Activated naive CD8-positive, alpha-beta T cell treated with anti-CD3 and anti-CD28 coated beads, Interleukin-2, amount 50 U/mL, for 24 hours (primary cell): ENCODE measurements around the gene FSHR.

Source experiments
- ATAC-seq: fragments of 150-1000 bp; cut with Tn5 transposase; one replicate; pipeline ENCODE4 v1.10.0; 2021
- DNase-seq: peaks from one replicate; pipeline ENCODE4 v3.0.0; 2021
- H3K27ac Mint-ChIP-seq: one replicate; pipeline ENCODE4 v1.8.0; 2021; ENCODE audit warnings: mild to moderate bottlenecking, mixed read lengths
- H3K27me3 Mint-ChIP-seq: one replicate; pipeline ENCODE4 v1.8.0; 2021; ENCODE audit warnings: mixed read lengths
- H3K36me3 Mint-ChIP-seq: one replicate; pipeline ENCODE4 v1.8.0; 2021; ENCODE audit warnings: low read depth, mixed read lengths
- H3K4me1 Mint-ChIP-seq: one replicate; pipeline ENCODE4 v1.8.0; 2021; ENCODE audit warnings: mixed read lengths
- H3K4me3 Mint-ChIP-seq: one replicate; pipeline ENCODE4 v1.8.0; 2021; ENCODE audit warnings: mild to moderate bottlenecking, moderate library complexity, mixed read lengths
- H3K9me3 Mint-ChIP-seq: one replicate; pipeline ENCODE4 v1.8.0; 2021; ENCODE audit warnings: mixed read lengths

Gene FSHR

GRCh38 chr2:48982887-48983435 lies 171.4 kb downstream of the FSHR start:
- H3K36me3 Mint-ChIP-seq: no peaks in the 10 kb centered on the region

GRCh38 chr2:48980846-48981245 lies 173.5 kb downstream of the FSHR start:
- peaks cover 4% of the 10 kb centered on the region for H3K27me3 Mint-ChIP-seq
- no peaks in the 10 kb centered on the region for H3K4me1 Mint-ChIP-seq
- DNase-seq (no peak), ATAC-seq (no peak)
- H3K27ac Mint-ChIP-seq: no peak overlapping the region
- H3K4me3 Mint-ChIP-seq: no peak overlapping the region
- H3K36me3 Mint-ChIP-seq: no peaks in the 10 kb centered on the region
- H3K9me3 Mint-ChIP-seq: no peaks in the 10 kb centered on the region

More at GRCh38 chr2:48982887-48983435, 171.4 kb downstream of the FSHR start:
- H3K27me3 Mint-ChIP-seq: peaks cover 4% of the 10 kb centered on the region
- H3K4me3 Mint-ChIP-seq: no peak overlapping the region
- ATAC-seq (no peak), DNase-seq (no peak)
- H3K4me1 Mint-ChIP-seq: no peaks in the 10 kb centered on the region
- H3K27ac Mint-ChIP-seq: no peak overlapping the region
- H3K9me3 Mint-ChIP-seq: no peaks in the 10 kb centered on the region

- DNase-seq: no peak
- Mint-ChIP-seq H3K27ac (no peak overlapping the region), H3K4me3 (no peak overlapping the region), H3K27me3 (peaks cover 4% of the 10 kb centered on the region), H3K9me3 (no peaks in the 10 kb centered on the region), H3K36me3 (no peaks in the 10 kb centered on the region), H3K4me1 (no peaks in the 10 kb centered on the region)
- no peak for ATAC-seq
Observed at GRCh38 chr2:48979691-48980090, 174.6 kb downstream of the FSHR start.

GRCh38 chr2:48978131-48978530 lies 176.2 kb downstream of the FSHR start:
- DNase-seq (no peak), ATAC-seq (no peak)
- peaks cover 4% of the 10 kb centered on the region for H3K27me3 Mint-ChIP-seq
- no peak overlapping the region for H3K27ac Mint-ChIP-seq
- no peak overlapping the region for H3K4me3 Mint-ChIP-seq
- no peaks in the 10 kb centered on the region for H3K9me3 Mint-ChIP-seq
- H3K4me1 Mint-ChIP-seq: no peaks in the 10 kb centered on the region
- no peaks in the 10 kb centered on the region for H3K36me3 Mint-ChIP-seq

GRCh38 chr2:48971801-48972200 lies 182.5 kb downstream of the FSHR start:
- Mint-ChIP-seq H3K27ac (no peak overlapping the region), H3K9me3 (no peaks in the 10 kb centered on the region), H3K4me1 (no peaks in the 10 kb centered on the region), H3K36me3 (no peaks in the 10 kb centered on the region), H3K4me3 (no peak overlapping the region), H3K27me3 (no peaks in the 10 kb centered on the region)
- ATAC-seq (no peak), DNase-seq (no peak)

- Mint-ChIP-seq H3K36me3 (no peaks in the 10 kb centered on the region), H3K27ac (no peak overlapping the region), H3K4me1 (no peaks in the 10 kb centered on the region), H3K4me3 (no peak overlapping the region), H3K9me3 (no peaks in the 10 kb centered on the region), H3K27me3 (no peaks in the 10 kb centered on the region)
- ATAC-seq (no peak), DNase-seq (no peak)
Observed at GRCh38 chr2:48968011-48968410, 186.3 kb downstream of the FSHR start.

- no peaks in the 10 kb centered on the region for H3K4me1 Mint-ChIP-seq
- H3K36me3 Mint-ChIP-seq: no peaks in the 10 kb centered on the region
- no peak overlapping the region for H3K4me3 Mint-ChIP-seq
- DNase-seq (no peak), ATAC-seq (no peak)
- H3K9me3 Mint-ChIP-seq: no peaks in the 10 kb centered on the region
- H3K27ac Mint-ChIP-seq: no peak overlapping the region
- H3K27me3 Mint-ChIP-seq: no peaks in the 10 kb centered on the region
Observed at GRCh38 chr2:48965204-48965603, 189.1 kb downstream of the FSHR start.

- ATAC-seq (no peak), DNase-seq (no peak)
- H3K4me3 Mint-ChIP-seq: no peak overlapping the region
- no peaks in the 10 kb centered on the region for H3K4me1 Mint-ChIP-seq
- no peaks in the 10 kb centered on the region for H3K9me3 Mint-ChIP-seq
- no peak overlapping the region for H3K27ac Mint-ChIP-seq
- no peaks in the 10 kb centered on the region for H3K36me3 Mint-ChIP-seq
- H3K27me3 Mint-ChIP-seq: peaks cover 4% of the 10 kb centered on the region
Observed at GRCh38 chr2:48961009-48961408, 193.3 kb downstream of the FSHR start.

- Mint-ChIP-seq H3K27ac (no peak overlapping the region), H3K9me3 (no peaks in the 10 kb centered on the region), H3K36me3 (no peaks in the 10 kb centered on the region), H3K27me3 (peaks cover 6% of the 10 kb centered on the region), H3K4me3 (no peak overlapping the region), H3K4me1 (no peaks in the 10 kb centered on the region)
- no peak for ATAC-seq
- no peak for DNase-seq
Observed at GRCh38 chr2:48954935-48955334, 199.4 kb downstream of the FSHR start.

GRCh38 chr2:48954311-48954710 lies 200.0 kb downstream of the FSHR start:
- Mint-ChIP-seq H3K27me3 (peaks cover 6% of the 10 kb centered on the region), H3K36me3 (no peaks in the 10 kb centered on the region), H3K27ac (no peak overlapping the region), H3K4me3 (no peak overlapping the region), H3K9me3 (no peaks in the 10 kb centered on the region), H3K4me1 (no peaks in the 10 kb centered on the region)
- DNase-seq: no peak
- ATAC-seq: no peak

- Mint-ChIP-seq H3K4me1 (no peaks in the 10 kb centered on the region), H3K27me3 (peaks cover 2% of the 10 kb centered on the region), H3K27ac (no peak overlapping the region), H3K9me3 (no peaks in the 10 kb centered on the region), H3K4me3 (no peak overlapping the region), H3K36me3 (no peaks in the 10 kb centered on the region)
- DNase-seq (no peak), ATAC-seq (no peak)
Observed at GRCh38 chr2:48952614-48953013, 201.7 kb downstream of the FSHR start.

GRCh38 chr2:48952143-48952542 lies 202.2 kb downstream of the FSHR start:
- H3K4me1 Mint-ChIP-seq: no peaks in the 10 kb centered on the region
- no peaks in the 10 kb centered on the region for H3K36me3 Mint-ChIP-seq
- H3K27me3 Mint-ChIP-seq: peaks cover 2% of the 10 kb centered on the region
- no peak for ATAC-seq
- no peaks in the 10 kb centered on the region for H3K9me3 Mint-ChIP-seq
- no peak overlapping the region for H3K4me3 Mint-ChIP-seq
- DNase-seq: no peak
- H3K27ac Mint-ChIP-seq: no peak overlapping the region

GRCh38 chr2:48948400-48949125 lies 205.8 kb downstream of the FSHR start:
- H3K27me3 Mint-ChIP-seq: peaks cover 5% of the 10 kb centered on the region
- ATAC-seq (no peak), DNase-seq (no peak)
- H3K27ac Mint-ChIP-seq: no peak overlapping the region
- H3K4me1 Mint-ChIP-seq: no peaks in the 10 kb centered on the region
- H3K4me3 Mint-ChIP-seq: no peak overlapping the region
- no peaks in the 10 kb centered on the region for H3K36me3 Mint-ChIP-seq
- H3K9me3 Mint-ChIP-seq: no peaks in the 10 kb centered on the region

GRCh38 chr2:48946449-48947048 lies 207.8 kb downstream of the FSHR start:
- no peaks in the 10 kb centered on the region for H3K36me3 Mint-ChIP-seq
- H3K9me3 Mint-ChIP-seq: no peaks in the 10 kb centered on the region
- DNase-seq (peak; percentile 4), ATAC-seq (peak; percentile 54)
- H3K27ac Mint-ChIP-seq: no peak overlapping the region
- no peaks in the 10 kb centered on the region for H3K4me1 Mint-ChIP-seq
- H3K27me3 Mint-ChIP-seq: peaks cover 5% of the 10 kb centered on the region
- no peak overlapping the region for H3K4me3 Mint-ChIP-seq

- no peaks in the 10 kb centered on the region for H3K36me3 Mint-ChIP-seq
- H3K27me3 Mint-ChIP-seq: peaks cover 5% of the 10 kb centered on the region
- no peaks in the 10 kb centered on the region for H3K9me3 Mint-ChIP-seq
- ATAC-seq (no peak), DNase-seq (no peak)
- no peak overlapping the region for H3K27ac Mint-ChIP-seq
- no peak overlapping the region for H3K4me3 Mint-ChIP-seq
- H3K4me1 Mint-ChIP-seq: no peaks in the 10 kb centered on the region
Observed at GRCh38 chr2:48944956-48945355, 209.4 kb downstream of the FSHR start.
